GM21447 (cell line): ENCODE data around the gene EMP1.

Source experiments
- ATAC-seq: cut with Tn5 transposase; IDR thresholded peaks from one replicate; pipeline ENCODE4 v1.9.1; 2021; ENCODE audit not compliant: unreplicated experiment

Gene EMP1, protein sequence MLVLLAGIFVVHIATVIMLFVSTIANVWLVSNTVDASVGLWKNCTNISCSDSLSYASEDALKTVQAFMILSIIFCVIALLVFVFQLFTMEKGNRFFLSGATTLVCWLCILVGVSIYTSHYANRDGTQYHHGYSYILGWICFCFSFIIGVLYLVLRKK

GRCh38 chr12:13196130-13196921 is at the start of gene EMP1:
Gene EMP1, plus strand, starts transcription at chr12:13196726. Its CDS starts 14,785 bp downstream, at chr12:13211511.
- peak; percentile 88 for ATAC-seq

- no peak for ATAC-seq
Observed at GRCh38 chr12:13147688-13148484, 48.6 kb upstream of the EMP1 start.

DNA sequence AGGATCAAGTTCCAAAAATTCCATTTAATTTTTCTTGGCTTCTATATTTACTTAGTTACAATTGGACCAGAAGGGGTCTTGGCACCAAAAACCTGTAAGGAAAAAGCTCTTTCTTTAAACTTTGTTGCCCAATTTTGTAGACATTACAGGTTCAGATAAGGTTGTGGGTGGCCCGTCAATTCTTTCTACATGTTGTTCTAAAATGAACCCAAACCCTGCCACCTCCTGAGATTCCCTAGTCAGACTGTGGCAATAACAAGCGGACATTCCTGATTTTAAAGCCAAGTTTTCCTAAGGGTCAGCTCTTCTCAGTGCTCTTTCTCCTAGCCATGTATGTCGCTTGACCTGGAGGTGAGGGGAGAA is 48.1 kb upstream of the EMP1 start:
- ATAC-seq = no peak

DNA sequence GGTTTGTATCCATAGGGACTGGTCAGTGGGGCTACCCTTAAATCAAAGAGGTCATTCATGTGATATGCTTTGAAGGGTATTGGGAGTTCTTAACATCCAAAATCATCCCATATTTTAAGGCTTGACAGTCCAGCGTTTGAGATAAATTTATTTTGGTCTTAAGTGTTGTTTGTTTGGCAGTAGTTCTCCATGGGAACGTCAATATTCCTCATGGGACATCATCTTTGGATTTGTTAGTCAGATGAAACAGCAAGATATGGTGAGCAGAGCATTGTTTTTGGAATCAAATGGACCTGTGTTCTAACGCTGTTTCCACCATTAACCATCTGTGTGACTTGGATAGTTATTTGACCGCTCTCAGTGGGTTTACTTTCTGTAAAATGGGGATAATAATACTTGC is 47.1 kb upstream of the EMP1 start:
- no peak for ATAC-seq

DNA sequence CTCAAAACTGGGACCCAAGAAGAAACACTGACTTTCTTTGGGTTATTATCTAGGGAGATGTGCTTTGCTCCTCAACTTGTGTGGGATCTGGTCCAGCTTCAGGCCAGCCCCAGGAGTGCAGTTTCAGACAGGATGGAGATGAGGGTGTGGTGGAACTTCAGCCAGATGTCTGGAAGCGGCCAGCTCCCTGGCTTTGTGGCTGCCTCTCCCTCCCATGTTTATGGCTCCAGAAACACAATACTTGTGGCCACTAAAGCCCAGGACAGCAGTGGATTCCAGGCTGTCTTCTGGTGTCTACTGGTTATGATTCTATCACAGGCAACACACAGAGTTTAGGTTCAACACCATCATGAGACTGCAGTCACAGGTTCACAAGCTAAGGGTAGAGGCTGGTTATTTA is 44.2 kb upstream of the EMP1 start:
- no peak for ATAC-seq

- ATAC-seq = no peak
Observed at GRCh38 chr12:13152756-13153155, 43.8 kb upstream of the EMP1 start.

DNA sequence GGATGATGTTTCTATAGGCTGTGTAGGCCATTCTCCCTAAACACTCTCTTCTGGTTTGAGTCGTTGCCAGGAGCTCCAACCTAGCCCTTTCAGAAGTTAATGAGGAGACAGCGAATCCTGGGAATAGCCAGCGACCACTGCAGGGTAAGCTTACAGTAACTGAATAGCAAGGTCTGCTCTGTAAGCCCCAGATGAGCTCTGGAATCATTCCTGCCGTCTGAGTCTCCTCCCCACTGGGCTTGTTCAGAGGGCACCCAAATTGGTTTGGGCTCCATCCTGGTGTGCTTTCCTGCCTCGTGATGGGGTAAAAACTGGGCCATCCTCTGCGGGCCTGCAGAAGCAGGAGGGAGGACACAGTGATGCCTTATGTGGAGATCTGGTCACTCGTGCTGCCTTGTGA is 43.3 kb upstream of the EMP1 start:
- no peak for ATAC-seq

GRCh38 chr12:13154027-13154538 is 42.4 kb upstream of the EMP1 start:
- no peak for ATAC-seq

DNA sequence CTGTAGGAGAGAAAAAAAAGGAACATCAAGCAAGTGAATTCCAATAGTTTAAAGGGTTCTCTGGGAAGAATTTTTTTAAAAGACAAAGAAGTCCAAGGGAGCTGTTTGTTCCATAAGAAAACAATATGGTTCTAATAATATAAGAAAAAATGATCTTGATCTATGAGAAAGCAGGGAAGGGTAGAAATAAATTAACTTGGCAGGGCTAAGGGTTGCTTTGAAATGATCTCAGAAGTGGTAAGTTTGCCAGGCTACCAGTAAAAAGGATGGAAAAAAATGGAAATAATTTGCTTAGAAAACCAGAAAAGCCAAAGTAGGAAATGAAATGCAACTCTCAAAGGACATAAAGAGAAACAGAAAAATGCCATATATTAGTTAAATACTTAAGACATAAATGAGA is 41.7 kb upstream of the EMP1 start:
- ATAC-seq = no peak

GRCh38 chr12:13156277-13156676 is 40.2 kb upstream of the EMP1 start:
- no peak for ATAC-seq

DNA sequence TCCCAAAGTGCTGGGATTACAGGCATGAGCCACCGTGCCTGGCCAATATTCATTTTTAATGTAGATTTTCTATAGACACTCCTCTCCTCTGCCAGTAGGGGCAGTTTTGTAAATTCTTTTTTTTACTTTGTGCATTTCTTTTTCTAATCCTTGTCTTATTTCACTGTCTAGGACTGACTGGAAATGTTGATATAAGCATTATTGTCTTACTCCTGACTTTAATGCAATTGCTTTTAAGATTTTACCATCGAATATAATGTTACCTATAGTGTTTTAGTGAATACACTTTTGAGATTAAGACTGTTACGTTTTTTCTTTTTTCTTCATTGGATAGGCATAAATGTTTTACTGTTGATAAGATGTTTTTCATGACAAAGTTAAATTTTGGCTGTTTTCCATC is 35.4 kb upstream of the EMP1 start:
- ATAC-seq = no peak

DNA sequence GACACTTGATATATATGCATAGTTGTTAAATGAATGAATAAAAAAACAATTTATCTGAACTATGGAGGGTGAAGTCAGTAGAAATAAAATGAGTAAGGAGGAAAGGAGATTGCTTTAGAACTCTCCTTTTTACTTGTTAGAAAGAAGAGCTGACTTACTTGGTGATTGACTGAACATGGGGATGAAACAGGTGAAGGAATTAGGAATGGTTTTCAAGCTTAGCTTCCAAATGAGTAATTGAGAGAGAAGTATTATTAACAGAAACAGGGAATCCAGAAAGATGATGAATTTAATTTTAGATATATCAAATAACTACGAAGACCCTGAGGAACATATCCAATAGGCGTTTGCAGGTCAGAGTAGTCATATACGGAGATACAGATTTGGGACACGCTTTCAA is 33.6 kb upstream of the EMP1 start:
- no peak for ATAC-seq

- ATAC-seq = no peak
Observed at GRCh38 chr12:13163868-13164635, 32.5 kb upstream of the EMP1 start.

DNA sequence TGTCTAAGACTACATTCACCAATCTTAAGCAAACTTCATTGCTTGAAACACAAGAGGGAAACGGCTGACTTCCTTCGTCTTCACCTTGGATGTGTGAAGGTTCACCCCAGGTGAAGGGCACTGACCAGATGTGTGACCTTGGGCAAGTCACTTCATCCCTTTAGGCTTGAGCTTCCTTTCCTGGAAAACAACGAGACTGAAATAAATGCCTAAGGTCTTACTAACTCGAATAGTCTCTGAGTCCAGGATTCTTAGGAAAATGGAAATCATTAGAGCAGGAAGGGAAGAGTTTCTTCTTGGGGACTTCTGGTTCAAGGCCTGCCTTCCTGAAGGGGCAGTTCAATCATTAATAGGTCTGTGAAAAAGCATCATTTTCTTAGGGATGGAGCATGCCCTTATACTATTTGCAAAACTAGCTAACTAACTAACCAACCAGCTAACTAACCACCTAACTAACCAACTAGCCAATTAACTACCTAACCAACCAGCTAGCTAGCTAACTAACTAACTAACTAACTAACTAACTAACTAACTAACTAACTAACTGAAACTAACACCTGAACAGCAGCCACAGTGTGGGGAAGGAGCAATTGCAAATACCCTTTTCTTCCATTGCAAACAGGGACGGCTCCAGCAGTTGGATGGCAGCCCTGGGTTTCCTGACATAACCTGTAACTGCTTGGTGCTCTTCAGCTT is 31.5 kb upstream of the EMP1 start:
- ATAC-seq = no peak

- ATAC-seq = peak; percentile 87
Observed at GRCh38 chr12:13165617-13166041, 30.9 kb upstream of the EMP1 start.

- no peak for ATAC-seq
Observed at GRCh38 chr12:13167226-13167625, 29.3 kb upstream of the EMP1 start.

DNA sequence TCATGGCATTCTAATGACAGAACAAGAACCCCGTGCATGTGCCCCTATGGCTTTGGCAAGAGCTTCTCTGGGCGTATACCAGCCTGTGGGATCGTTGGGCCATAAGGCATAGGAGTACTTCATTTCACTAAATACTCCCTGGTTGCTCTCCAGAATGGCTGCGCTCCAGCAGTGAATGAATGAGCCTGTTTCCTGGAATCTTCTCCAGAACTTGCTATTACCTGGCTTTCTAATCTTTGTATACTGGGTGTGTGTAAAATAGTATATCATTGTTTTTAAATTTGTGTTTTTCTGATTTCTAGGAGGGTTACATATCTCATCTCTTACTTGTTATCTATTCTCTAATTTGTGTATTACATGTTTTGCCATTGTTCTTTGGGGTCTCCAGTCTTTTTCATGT is 28.6 kb upstream of the EMP1 start:
- no peak for ATAC-seq

- ATAC-seq = no peak
Observed at GRCh38 chr12:13169272-13169671, 27.3 kb upstream of the EMP1 start.

DNA sequence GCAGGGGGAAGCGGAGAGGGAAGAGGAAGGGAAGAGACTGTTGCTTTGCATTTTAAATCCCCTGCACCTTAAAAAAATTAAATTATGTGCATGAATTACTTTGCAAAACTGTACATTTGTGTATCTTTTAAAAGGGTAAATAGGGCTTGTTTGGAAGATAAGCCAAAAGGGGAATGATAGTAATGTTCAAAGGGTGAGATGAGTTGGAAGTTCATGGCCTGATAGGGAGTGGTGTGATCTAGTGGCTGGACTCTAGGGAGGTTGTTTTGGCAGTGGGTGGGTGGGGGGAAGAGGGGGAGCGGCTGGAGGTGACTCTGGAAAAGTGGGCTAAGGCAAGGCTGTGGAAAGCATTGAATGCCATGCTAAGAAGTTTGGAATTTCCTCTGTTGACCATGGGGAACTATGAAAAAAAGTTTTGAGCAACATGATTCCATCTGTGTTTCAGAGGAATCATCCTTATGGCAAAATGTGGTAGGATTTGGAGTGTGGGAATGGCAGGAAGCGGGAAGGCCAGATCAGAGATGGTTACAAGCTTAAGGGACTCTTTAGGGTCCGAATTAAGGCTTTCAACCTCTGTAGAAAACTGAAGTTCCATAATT is 25.5 kb upstream of the EMP1 start:
- no peak for ATAC-seq
